Astrocyte of the spinal cord (primary cell): ENCODE results near the gene PTPN23.

Experiments
- DNase-seq: peaks from one replicate; pipeline ENCODE4 v3.0.0; 2011; ENCODE audit warnings: low read depth, low spot score
- H3K4me3 ChIP-seq: 2 replicates; pipeline ENCODE4 v1.5.1; 2011; ENCODE audit warnings: low read depth, mild to moderate bottlenecking, low read length, moderate library complexity
- in situ Hi-C: cut with HindIII; loops from 2 replicates; pipeline ENCODE4 v1.10.0; 2017; ENCODE audit warnings: low sequenced_read_pairs
- TF ChIP-seq, protein P1 (sequence below): IDR thresholded peaks from 2 replicates; pipeline ENCODE4 v1.5.1; 2012; ENCODE audit warnings: low read depth, mild to moderate bottlenecking, low read length, inconsistent platforms

PTPN23 gene

DNA sequence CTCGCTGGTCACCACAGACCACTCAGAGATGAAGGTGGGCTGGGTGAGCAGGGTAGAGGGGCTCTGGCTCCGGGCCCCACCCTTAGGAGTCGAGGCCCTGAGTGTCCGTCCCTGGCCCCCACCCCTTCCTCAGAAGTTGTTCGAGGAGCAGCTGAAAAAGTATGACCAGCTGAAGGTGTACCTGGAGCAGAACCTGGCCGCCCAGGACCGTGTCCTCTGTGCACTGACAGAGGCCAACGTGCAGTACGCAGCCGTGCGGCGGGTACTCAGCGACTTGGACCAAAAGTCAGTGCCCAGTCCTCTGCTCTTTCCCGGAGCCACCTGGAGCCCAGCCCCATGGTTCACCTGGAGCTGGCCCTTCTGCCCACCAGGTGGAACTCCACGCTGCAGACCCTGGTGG lies 28.5 kb downstream of the PTPN23 start:
- in situ Hi-C loops, result no loop called here
- H3K4me3 ChIP-seq, result no peak overlapping the region
- TF ChIP-seq, protein P1, sequence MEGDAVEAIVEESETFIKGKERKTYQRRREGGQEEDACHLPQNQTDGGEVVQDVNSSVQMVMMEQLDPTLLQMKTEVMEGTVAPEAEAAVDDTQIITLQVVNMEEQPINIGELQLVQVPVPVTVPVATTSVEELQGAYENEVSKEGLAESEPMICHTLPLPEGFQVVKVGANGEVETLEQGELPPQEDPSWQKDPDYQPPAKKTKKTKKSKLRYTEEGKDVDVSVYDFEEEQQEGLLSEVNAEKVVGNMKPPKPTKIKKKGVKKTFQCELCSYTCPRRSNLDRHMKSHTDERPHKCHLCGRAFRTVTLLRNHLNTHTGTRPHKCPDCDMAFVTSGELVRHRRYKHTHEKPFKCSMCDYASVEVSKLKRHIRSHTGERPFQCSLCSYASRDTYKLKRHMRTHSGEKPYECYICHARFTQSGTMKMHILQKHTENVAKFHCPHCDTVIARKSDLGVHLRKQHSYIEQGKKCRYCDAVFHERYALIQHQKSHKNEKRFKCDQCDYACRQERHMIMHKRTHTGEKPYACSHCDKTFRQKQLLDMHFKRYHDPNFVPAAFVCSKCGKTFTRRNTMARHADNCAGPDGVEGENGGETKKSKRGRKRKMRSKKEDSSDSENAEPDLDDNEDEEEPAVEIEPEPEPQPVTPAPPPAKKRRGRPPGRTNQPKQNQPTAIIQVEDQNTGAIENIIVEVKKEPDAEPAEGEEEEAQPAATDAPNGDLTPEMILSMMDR, result no peak
- DNase-seq, result no peak

DNA sequence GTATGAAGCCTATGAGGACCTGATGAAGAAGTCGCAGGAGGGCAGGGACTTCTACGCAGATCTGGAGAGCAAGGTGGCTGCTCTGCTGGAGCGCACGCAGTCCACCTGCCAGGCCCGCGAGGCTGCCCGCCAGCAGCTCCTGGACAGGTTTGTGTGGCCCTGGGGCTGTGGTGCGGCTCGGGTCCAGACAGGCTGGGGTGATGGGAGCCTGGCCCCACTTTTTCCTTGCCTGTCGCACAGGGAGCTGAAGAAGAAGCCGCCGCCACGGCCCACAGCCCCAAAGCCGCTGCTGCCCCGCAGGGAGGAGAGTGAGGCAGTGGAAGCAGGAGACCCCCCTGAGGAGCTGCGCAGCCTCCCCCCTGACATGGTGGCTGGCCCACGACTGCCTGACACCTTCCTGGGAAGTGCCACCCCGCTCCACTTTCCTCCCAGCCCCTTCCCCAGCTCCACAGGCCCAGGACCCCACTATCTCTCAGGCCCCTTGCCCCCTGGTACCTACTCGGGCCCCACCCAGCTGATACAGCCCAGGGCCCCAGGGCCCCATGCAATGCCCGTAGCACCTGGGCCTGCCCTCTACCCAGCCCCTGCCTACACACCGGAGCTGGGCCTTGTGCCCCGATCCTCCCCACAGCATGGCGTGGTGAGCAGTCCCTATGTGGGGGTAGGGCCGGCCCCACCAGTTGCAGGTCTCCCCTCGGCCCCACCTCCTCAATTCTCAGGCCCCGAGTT lies 29.0 kb downstream of the PTPN23 start:
- TF ChIP-seq, protein P1, result no peak
- H3K4me3 ChIP-seq, result no peak overlapping the region
- no peak for DNase-seq
- in situ Hi-C loops, result no loop called here

DNA sequence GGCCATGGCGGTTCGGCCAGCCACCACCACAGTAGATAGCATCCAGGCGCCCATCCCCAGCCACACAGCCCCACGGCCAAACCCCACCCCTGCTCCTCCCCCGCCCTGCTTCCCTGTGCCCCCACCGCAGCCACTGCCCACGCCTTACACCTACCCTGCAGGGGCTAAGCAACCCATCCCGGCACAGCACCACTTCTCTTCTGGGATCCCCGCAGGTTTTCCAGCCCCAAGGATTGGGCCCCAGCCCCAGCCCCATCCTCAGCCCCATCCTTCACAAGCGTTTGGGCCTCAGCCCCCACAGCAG lies 29.5 kb downstream of the PTPN23 start:
- no peak overlapping the region for H3K4me3 ChIP-seq
- no peak for DNase-seq
- in situ Hi-C loops, result no loop called here
- TF ChIP-seq, protein P1, result no peak

DNA sequence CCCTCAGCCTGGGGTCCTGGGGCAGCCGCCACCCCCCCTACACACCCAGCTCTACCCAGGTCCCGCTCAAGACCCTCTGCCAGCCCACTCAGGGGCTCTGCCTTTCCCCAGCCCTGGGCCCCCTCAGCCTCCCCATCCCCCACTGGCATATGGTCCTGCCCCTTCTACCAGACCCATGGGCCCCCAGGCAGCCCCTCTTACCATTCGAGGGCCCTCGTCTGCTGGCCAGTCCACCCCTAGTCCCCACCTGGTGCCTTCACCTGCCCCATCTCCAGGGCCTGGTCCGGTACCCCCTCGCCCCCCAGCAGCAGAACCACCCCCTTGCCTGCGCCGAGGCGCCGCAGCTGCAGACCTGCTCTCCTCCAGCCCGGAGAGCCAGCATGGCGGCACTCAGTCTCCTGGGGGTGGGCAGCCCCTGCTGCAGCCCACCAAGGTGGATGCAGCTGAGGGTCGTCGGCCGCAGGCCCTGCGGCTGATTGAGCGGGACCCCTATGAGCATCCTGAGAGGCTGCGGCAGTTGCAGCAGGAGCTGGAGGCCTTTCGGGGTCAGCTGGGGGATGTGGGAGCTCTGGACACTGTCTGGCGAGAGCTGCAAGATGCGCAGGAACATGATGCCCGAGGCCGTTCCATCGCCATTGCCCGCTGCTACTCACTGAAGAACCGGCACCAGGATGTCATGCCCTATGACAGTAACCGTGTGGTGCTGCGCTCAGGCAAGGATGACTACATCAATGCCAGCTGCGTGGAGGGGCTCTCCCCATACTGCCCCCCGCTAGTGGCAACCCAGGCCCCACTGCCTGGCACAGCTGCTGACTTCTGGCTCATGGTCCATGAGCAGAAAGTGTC lies 30.2 kb downstream of the PTPN23 start:
- TF ChIP-seq, protein P1, result no peak
- H3K4me3 ChIP-seq, result no peak overlapping the region
- in situ Hi-C loops, result no loop called here
- no peak for DNase-seq

DNA sequence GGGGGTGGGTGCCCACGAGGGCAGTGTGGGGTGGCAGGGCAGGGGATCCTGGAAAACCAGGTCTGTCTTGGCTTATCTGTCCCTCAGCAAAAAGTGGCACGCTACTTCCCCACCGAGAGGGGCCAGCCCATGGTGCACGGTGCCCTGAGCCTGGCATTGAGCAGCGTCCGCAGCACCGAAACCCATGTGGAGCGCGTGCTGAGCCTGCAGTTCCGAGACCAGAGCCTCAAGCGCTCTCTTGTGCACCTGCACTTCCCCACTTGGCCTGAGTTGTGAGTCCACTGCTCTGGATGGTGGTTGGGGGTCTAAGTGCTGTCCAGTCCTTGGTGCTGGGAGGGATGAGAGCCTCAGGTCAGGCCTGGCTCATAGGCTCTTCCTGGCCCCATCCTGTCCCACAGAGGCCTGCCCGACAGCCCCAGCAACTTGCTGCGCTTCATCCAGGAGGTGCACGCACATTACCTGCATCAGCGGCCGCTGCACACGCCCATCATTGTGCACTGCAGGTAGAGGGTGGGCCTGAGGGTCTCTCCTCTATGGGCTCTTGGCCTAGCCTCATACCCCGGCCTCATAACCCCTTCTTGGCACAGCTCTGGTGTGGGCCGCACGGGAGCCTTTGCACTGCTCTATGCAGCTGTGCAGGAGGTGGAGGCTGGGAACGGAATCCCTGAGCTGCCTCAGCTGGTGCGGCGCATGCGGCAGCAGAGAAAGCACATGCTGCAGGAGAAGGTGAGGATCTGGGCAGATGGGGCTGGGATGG lies 31.1 kb downstream of the PTPN23 start:
- DNase-seq, result no peak
- TF ChIP-seq, protein P1, result no peak
- in situ Hi-C loops, result no loop called here
- no peak overlapping the region for H3K4me3 ChIP-seq

DNA sequence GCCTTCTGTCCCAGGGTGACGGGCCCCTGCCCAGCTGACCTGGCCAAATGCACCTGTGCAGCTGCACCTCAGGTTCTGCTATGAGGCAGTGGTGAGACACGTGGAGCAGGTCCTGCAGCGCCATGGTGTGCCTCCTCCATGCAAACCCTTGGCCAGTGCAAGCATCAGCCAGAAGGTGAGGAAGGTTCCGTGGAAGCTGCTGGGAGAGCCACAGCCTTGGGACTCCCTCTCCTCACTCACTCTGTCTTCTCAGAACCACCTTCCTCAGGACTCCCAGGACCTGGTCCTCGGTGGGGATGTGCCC lies 31.6 kb downstream of the PTPN23 start:
- no peak overlapping the region for H3K4me3 ChIP-seq
- in situ Hi-C loops, result no loop called here
- TF ChIP-seq, protein P1, result no peak
- DNase-seq, result no peak
